ENCODE results near the gene DNAH14. TPM values are rescaled to one million over a fixed set of nuclear protein-coding genes. Genes with fewer than 3 reads are reported as not detected.
"Not testable (repeated sequence)": the region's sequence is repeated elsewhere in the genome, so short reads cannot be mapped to it uniquely, and the experiment has no call there.

Gene DNAH14
- total and polyA plus RNA-seq, 2 donors (not counting 1 experiment from before 2014, with no cell fraction given): not detected

DNA sequence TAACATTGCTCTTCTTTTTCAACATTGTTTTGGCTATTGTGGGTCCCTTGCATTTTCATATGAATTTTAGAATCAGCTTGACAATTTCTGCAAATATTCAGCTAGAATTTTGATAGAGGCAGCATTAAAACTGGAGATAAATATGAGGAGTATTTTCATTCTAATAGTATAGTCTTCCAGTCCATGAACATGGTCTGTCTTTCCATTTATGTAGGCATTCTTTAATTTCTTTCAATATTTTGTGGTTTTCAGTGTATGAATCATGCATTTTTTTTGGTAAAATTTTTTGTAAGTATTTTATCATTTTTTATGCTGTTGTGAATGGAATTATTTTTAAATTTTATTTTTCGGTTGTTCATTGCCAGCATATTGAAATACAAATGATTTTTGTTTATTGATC is 97.2 kb downstream of the DNAH14 start:
- ATAC-seq (ENCODE audit: low read depth) (no peak), DNase-seq (no peak)
- Histone ChIP-seq H3K79me2 (ENCODE audit: control insufficient read depth, insufficient read depth, low read length) (no peaks in the 10 kb centered on the region), H3K27ac (ENCODE audit: low read length in 2 of 2) (no peak overlapping the region), H3K27me3 (replicated peaks in 1 of 4; ENCODE audit: control extremely low read depth in 1 of 4, control insufficient read depth in 3 of 4, insufficient read depth in 4 of 4, low read length in 3 of 4) (no peaks in the 10 kb centered on the region), H3K4me1 (ENCODE audit: control insufficient read depth in 2 of 2, insufficient read depth in 2 of 2, low read length in 2 of 2) (no peaks in the 10 kb centered on the region), H3K4me3 (ENCODE audit: control extremely low read depth in 1 of 5, extremely low read depth in 1 of 5, insufficient read depth in 1 of 5, low read depth in 2 of 5, low read length in 4 of 5) (no peak overlapping the region), H3K36me3 (replicated peaks in 1 of 2; ENCODE audit: control extremely low read depth in 1 of 2, control insufficient read depth in 1 of 2, extremely low read depth in 1 of 2, insufficient read depth in 2 of 2, low read length in 1 of 2) (no peaks in the 10 kb centered on the region), H3K9me3 (ENCODE audit: control extremely low read depth in 1 of 3, control insufficient read depth in 2 of 3, insufficient read depth in 1 of 3, low read length in 2 of 3) (no peaks in the 10 kb centered on the region), H2AFZ (ENCODE audit: insufficient read depth, low read depth, low read length, poor library complexity, severe bottlenecking) (no peak overlapping the region), H3K4me2 (replicated peaks; ENCODE audit: low read depth, low read length, poor library complexity, severe bottlenecking) (no peak overlapping the region), H3K9ac (ENCODE audit: low read length) (no peak overlapping the region), H4K20me1 (ENCODE audit: control insufficient read depth, insufficient read depth, low read length, poor library complexity, severe bottlenecking) (no peaks in the 10 kb centered on the region)
- TF ChIP-seq, protein P1, sequence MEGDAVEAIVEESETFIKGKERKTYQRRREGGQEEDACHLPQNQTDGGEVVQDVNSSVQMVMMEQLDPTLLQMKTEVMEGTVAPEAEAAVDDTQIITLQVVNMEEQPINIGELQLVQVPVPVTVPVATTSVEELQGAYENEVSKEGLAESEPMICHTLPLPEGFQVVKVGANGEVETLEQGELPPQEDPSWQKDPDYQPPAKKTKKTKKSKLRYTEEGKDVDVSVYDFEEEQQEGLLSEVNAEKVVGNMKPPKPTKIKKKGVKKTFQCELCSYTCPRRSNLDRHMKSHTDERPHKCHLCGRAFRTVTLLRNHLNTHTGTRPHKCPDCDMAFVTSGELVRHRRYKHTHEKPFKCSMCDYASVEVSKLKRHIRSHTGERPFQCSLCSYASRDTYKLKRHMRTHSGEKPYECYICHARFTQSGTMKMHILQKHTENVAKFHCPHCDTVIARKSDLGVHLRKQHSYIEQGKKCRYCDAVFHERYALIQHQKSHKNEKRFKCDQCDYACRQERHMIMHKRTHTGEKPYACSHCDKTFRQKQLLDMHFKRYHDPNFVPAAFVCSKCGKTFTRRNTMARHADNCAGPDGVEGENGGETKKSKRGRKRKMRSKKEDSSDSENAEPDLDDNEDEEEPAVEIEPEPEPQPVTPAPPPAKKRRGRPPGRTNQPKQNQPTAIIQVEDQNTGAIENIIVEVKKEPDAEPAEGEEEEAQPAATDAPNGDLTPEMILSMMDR (IDR thresholded peaks at IDR 0.05): no peak
- TF ChIP-seq EZH2 (IDR thresholded peaks at IDR 0.05; ENCODE audit: borderline replicate concordance, insufficient read depth, low read depth, low read length, poor library complexity, severe bottlenecking): no peak
- H3K9me3 Mint-ChIP-seq (ENCODE audit: insufficient read depth): no peaks in the 10 kb centered on the region
- no peaks in the 10 kb centered on the region for H3K4me1 Mint-ChIP-seq
- intact Hi-C loops (cut with micrococcal nuclease): no loop called here
- no peaks in the 10 kb centered on the region for H3K27me3 Mint-ChIP-seq
- no peak overlapping the region for H3K27ac Mint-ChIP-seq
- ChIA-PET POLR2A (no interaction called here), CTCF (no interaction called here)
- no peak overlapping the region for H3K4me3 Mint-ChIP-seq
- no CpG with 5 or more reads among the region's 1 CpG for WGBS (ENCODE audit: insufficient coverage)

- H3K9ac ChIP-seq (ENCODE audit: low read length); H3K27ac Mint-ChIP-seq; H3K79me2 ChIP-seq (ENCODE audit: control insufficient read depth, insufficient read depth, low read length); H3K4me3 Mint-ChIP-seq; H3K4me1 ChIP-seq (ENCODE audit: control insufficient read depth in 2 of 2, insufficient read depth in 2 of 2, low read length in 2 of 2); POLR2A ChIA-PET; intact Hi-C loops (cut with micrococcal nuclease); ATAC-seq (ENCODE audit: low read depth); H3K4me3 ChIP-seq (ENCODE audit: control extremely low read depth in 1 of 5, extremely low read depth in 1 of 5, insufficient read depth in 1 of 5, low read depth in 2 of 5, low read length in 4 of 5); H3K27me3 ChIP-seq (replicated peaks in 1 of 4; ENCODE audit: control extremely low read depth in 1 of 4, control insufficient read depth in 3 of 4, insufficient read depth in 4 of 4, low read length in 3 of 4); CTCF ChIA-PET; H3K9me3 Mint-ChIP-seq (ENCODE audit: insufficient read depth); H3K27me3 Mint-ChIP-seq; H3K27ac ChIP-seq (ENCODE audit: low read length in 2 of 2); H3K9me3 ChIP-seq (ENCODE audit: control extremely low read depth in 1 of 3, control insufficient read depth in 2 of 3, insufficient read depth in 1 of 3, low read length in 2 of 3); H2AFZ ChIP-seq (ENCODE audit: insufficient read depth, low read depth, low read length, poor library complexity, severe bottlenecking); H3K4me1 Mint-ChIP-seq; H4K20me1 ChIP-seq (ENCODE audit: control insufficient read depth, insufficient read depth, low read length, poor library complexity, severe bottlenecking); H3K36me3 ChIP-seq (replicated peaks in 1 of 2; ENCODE audit: control extremely low read depth in 1 of 2, control insufficient read depth in 1 of 2, extremely low read depth in 1 of 2, insufficient read depth in 2 of 2, low read length in 1 of 2); DNase-seq; H3K4me2 ChIP-seq (replicated peaks; ENCODE audit: low read depth, low read length, poor library complexity, severe bottlenecking): not testable (repeated sequence)
- no CpG with 5 or more reads among the region's 1 CpG for WGBS (ENCODE audit: insufficient coverage)
These were observed 107.0 kb downstream of the DNAH14 start for GRCh38 chr1:225036441-225036840.

All from B cell (primary cell).